Testis (tissue), 3 donors: Measurements from ENCODE around the gene CACNA1C. TPM values are rescaled to one million over a fixed set of nuclear protein-coding genes. Genes with fewer than 3 reads are reported as not detected.

Source experiments
- DNase-seq: peaks from one replicate; pipeline ENCODE4 v3.0.0-alpha.2; 2019
- H3K27ac ChIP-seq, 2 donors: fragments of 200-600 bp; sonication (generic); one replicate each; pipeline ENCODE4 v1.5.1; 2019
- H3K27me3 ChIP-seq: fragments of 200-600 bp; sonication (generic); one replicate; pipeline ENCODE4 v1.5.1; 2019
- H3K36me3 ChIP-seq: fragments of 200-600 bp; sonication (generic); one replicate; pipeline ENCODE4 v1.5.1; 2017; ENCODE audit warnings: low read depth; ENCODE audit errors: missing control alignments
- H3K4me1 ChIP-seq: fragments of 200-600 bp; sonication (generic); one replicate; pipeline ENCODE4 v1.5.1; 2019
- H3K4me3 ChIP-seq, 2 donors: fragments of 200-600 bp; sonication (generic); one replicate each; pipeline ENCODE4 v1.5.1; 2017 to 2019
- H3K9me3 ChIP-seq: fragments of 200-600 bp; sonication (generic); one replicate; pipeline ENCODE4 v1.5.1; 2017
- POLR2A ChIP-seq: fragments of 450-650 bp; IDR thresholded peaks from one replicate; pipeline ENCODE4 v1.6.1; 2017; ENCODE audit warnings: antibody characterized with exemption, mild to moderate bottlenecking, moderate library complexity
- WGBS, 2 donors: methylation state at CpG; one replicate each; pipeline ENCODE4 v1.1.5; 2018; 5-methylcytosine and 5-hydroxymethylcytosine counted together
- intact Hi-C: fragments of 100-400 bp; cut with DNase I; formaldehyde crosslinking; loops from one replicate; pipeline ENCODE4 v1.15.1; 2023; ENCODE audit warnings: low total_unique reads
- polyA plus RNA-seq: library from polyadenylated mRNA; stranded (reverse); fragments of 350-450 nt; fragmentation: Illumina TruSeq; extraction: RNeasy Lipid Tissue Mini Kit (QIAGEN cat#74804); gene quantifications from one replicate; pipeline ENCODE4 v1.2.3, GENCODE V29; 2014; ENCODE audit warnings: low read depth, low replicate concordance; ENCODE audit not compliant: insufficient read depth
- total RNA-seq, 2 donors: library from RNA; depleted of rRNA; stranded (reverse); fragments of >200 nt; gene quantifications; one replicate each; pipeline ENCODE4 v1.2.3, GENCODE V29; 2016
- TF ChIP-seq, protein P1 (sequence below), 3 experiments: fragments of 450-650 bp in 2 of 3; fragments of 200-600 bp in 1 of 3; sonication (generic) in 1 of 3; IDR thresholded peaks; one replicate each; pipeline ENCODE4 v1.5.1; 2016 to 2019; ENCODE audit warnings: antibody characterized with exemption in 3 of 3, mild to moderate bottlenecking in 2 of 3, moderate library complexity in 1 of 3

The CACNA1C gene
- total and polyA plus RNA-seq, 3 donors from 2014 or later, result 20.3 to 36.8 (median 32.0) TPM

DNA sequence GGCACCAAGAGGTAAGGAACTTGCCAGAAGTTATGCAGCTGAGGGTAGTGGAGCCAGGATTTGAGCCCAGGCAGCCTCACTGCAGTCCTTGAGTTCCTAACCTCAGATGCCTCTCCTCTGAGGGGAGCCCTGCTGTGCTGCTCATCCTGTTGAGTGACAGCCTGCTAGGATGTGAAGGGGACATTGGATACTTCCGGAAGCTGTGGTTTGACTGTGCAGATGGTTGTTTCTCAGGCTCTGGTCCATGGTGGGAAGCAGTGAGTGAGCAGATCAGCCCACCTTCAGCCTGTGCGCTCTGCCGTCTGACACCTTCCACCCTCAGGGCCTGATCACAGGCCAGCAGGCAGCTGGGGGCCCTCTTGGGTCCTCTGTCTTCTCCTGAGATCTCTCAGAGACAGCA is 253.2 kb downstream of the CACNA1C start:
- no peak for DNase-seq
- Histone ChIP-seq H3K4me3 (no peak overlapping the region), H3K27me3 (no peaks in the 10 kb centered on the region), H3K27ac (no peak overlapping the region), H3K9me3 (no peaks in the 10 kb centered on the region), H3K36me3 (no peaks in the 10 kb centered on the region), H3K4me1 (no peaks in the 10 kb centered on the region)
- WGBS, 2 donors, result 75 to 81% methylated on average over 3 of the region's 3 CpGs
- TF ChIP-seq POLR2A, result no peak
- TF ChIP-seq, protein P1, sequence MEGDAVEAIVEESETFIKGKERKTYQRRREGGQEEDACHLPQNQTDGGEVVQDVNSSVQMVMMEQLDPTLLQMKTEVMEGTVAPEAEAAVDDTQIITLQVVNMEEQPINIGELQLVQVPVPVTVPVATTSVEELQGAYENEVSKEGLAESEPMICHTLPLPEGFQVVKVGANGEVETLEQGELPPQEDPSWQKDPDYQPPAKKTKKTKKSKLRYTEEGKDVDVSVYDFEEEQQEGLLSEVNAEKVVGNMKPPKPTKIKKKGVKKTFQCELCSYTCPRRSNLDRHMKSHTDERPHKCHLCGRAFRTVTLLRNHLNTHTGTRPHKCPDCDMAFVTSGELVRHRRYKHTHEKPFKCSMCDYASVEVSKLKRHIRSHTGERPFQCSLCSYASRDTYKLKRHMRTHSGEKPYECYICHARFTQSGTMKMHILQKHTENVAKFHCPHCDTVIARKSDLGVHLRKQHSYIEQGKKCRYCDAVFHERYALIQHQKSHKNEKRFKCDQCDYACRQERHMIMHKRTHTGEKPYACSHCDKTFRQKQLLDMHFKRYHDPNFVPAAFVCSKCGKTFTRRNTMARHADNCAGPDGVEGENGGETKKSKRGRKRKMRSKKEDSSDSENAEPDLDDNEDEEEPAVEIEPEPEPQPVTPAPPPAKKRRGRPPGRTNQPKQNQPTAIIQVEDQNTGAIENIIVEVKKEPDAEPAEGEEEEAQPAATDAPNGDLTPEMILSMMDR (IDR thresholded peaks at IDR 0.05), result no peak
- intact Hi-C loops, result no loop called here

DNA sequence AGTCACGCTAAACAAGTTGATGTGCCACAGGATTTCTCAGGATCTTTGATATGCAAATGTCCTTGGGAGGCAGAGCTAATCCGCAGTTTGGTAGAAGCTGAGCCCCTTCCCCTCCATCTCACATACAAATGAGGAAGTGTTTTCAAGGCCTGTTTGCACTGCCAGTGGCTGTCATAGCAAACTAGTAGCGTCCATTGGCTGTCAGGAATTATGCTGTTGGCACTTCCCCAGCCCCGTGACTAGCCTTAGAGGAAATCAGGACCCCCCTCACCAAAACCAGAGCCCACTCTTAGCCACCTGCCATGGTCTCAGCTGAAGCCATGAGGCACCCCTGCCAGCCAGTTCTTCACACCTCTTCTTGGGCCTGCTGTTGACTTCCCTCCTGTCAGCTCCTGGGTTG is 253.9 kb downstream of the CACNA1C start:
- 76 to 79% methylated on average over 4 of the region's 4 CpGs for WGBS, 2 donors
- Histone ChIP-seq H3K27me3 (no peaks in the 10 kb centered on the region), H3K27ac (no peak overlapping the region), H3K4me1 (no peaks in the 10 kb centered on the region), H3K36me3 (no peaks in the 10 kb centered on the region), H3K9me3 (no peaks in the 10 kb centered on the region), H3K4me3 (no peak overlapping the region)
- intact Hi-C loops, result no loop called here
- TF ChIP-seq, protein P1 (IDR thresholded peaks at IDR 0.05), result no peak
- no peak for TF ChIP-seq POLR2A
- no peak for DNase-seq

DNA sequence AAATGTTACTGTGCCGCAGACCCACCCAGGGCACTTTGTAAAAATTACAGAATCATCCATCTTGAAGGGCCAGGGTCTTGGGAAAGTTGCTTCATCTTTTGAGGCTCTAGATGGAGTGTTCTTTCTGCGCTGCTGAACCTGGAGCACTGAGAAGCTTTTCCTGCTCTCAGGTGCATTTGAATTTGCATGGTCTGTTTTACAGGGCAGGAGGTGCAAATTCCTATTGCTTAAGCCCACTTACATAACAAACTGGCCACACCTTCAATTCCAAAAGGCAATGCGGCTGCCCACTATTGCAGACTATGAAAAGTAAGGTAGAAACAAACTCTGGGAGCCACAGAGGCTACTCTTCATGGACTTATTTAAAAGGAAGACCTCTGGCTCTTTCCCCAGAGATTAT is 254.8 kb downstream of the CACNA1C start:
- no peak overlapping the region for H3K4me3 ChIP-seq
- H3K27me3 ChIP-seq, result no peaks in the 10 kb centered on the region
- TF ChIP-seq, protein P1 (IDR thresholded peaks at IDR 0.05), result no peak
- TF ChIP-seq POLR2A, result no peak
- H3K4me1 ChIP-seq, result no peaks in the 10 kb centered on the region
- DNase-seq, result no peak
- H3K36me3 ChIP-seq, result no peaks in the 10 kb centered on the region
- H3K27ac ChIP-seq, result no peak overlapping the region
- H3K9me3 ChIP-seq, result no peaks in the 10 kb centered on the region
- intact Hi-C loops, result no loop called here
- WGBS, 2 donors, result 93 to 95% methylated on average over 3 of the region's 3 CpGs

DNA sequence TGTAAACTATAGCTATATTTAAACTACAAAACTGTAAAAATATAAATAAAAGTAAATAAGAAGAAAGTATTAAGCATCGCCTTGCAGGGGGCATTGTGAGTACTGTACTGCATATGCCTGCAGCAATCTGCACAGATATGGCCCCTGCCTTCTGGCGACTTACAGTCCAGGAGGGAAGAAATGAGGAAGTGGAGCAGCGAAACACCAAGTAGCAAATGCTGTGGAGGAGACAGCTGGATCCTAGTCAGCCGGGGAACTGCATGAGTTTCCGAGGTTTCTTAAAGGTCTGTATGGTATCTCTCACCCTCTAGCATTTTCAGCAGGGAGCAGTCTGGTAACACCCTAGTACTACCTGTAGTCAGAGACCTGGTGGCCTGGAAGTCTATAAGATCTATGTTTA is 256.9 kb downstream of the CACNA1C start:
- H3K27ac ChIP-seq, result no peak overlapping the region
- no peaks in the 10 kb centered on the region for H3K27me3 ChIP-seq
- TF ChIP-seq, protein P1 (IDR thresholded peaks at IDR 0.05), result no peak
- no peak for TF ChIP-seq POLR2A
- no peaks in the 10 kb centered on the region for H3K9me3 ChIP-seq
- H3K4me3 ChIP-seq, result no peak overlapping the region
- DNase-seq, result no peak
- H3K4me1 ChIP-seq, result no peaks in the 10 kb centered on the region
- H3K36me3 ChIP-seq, result no peaks in the 10 kb centered on the region
- intact Hi-C loops, result no loop called here
- WGBS, 2 donors, result 83 to 87% methylated on average over 5 of the region's 5 CpGs

DNA sequence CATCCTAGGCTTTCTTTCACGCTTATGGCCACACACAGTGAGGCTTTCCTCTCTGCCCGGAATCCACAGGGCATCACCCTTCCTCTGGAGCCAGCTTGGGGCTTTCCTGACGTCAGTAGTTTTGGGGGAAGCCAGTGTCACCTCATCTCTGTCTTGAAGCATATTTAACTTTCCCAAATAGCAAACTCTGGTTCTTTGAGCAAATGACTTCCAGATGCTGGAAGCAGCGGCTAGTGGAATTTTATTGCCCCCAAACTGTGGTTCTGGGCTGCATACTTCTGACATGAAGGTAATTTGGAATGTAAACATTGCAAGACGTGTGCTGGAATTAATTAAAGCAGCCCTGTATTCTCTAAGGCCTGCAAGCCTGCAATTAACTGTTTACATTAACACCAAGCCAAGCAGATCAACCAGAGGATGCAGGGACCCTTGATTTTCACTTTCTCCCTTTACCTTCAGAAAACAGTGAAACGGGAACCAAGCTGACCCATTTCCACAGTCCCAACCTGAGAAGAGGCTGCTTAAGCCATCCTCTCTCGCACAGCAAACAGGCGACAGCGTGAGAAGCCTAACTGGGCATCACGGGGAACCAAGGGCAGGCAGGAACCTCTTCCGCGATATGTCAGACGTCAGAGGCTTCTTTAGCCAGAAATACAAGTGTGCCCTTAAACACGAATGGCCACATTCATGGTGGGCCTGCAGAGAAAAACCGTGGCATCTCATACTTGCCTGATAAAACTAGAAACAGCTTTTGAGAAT is 258.4 kb downstream of the CACNA1C start:
- 75 to 80% methylated on average over 15 of the region's 15 CpGs for WGBS, 2 donors
- intact Hi-C loops, result no loop called here
- Histone ChIP-seq H3K27me3 (no peaks in the 10 kb centered on the region), H3K36me3 (no peaks in the 10 kb centered on the region), H3K4me3 (no peak overlapping the region), H3K9me3 (no peaks in the 10 kb centered on the region), H3K27ac (no peak overlapping the region), H3K4me1 (no peaks in the 10 kb centered on the region)
- TF ChIP-seq, protein P1 (IDR thresholded peaks at IDR 0.05), result no peak
- TF ChIP-seq POLR2A, result no peak
- no peak for DNase-seq
